Activated CD4-positive, alpha-beta T cell treated with anti-CD3 and anti-CD28 coated beads for 48 hours (primary cell): ENCODE data around the gene CDHR2.

Source experiments
- DNase-seq: peaks from one replicate; pipeline ENCODE4 v3.0.0-alpha.2; 2020

CDHR2 gene

DNA sequence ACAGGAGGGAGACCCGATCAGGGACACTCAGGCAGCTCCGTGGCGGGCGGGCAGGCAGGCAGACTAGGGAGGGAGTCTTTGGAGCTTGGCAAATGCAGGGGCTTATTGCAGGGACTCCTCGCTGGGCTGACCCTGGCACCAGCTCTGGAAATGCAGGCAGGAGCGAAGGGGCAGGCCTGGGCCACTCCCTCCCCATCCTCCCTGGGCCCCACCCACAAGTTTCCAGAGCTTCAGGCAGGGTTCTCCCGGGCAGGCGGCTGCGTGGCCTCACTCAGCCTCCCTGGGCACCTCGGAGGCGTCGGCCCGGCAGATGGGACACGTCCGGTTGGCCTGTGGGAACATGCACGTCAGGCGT lies 20.4 kb upstream of the CDHR2 start:
- DNase-seq, result no peak

DNA sequence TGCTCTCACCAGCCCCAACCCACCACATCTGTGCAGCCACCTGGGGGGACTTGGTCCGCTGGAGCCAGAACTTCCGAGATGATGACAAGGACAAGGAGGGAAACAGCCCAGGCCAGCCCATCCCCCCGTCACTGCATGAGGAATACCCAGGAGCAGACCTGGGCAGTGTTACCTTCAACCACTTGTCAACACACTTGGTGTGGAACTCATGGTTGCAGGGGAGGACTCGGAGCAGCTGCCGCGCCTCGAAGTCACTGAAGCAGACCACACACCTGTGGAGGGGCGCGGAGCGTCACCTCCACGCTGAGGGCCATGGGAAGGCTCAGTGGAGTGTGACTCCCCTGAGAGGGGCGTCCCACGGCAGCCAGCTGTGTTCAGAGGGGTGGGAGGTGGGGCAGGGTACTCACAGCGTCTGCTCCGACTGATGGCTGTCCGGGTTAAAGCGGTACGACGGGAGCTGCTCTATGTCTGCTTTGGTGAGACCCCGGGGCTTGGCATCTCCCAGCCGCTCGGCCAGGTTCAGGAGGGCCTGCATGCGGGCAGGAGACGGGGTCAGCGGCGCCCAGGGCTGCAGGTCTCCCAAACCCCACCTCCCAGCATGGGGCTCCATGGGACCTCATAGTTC lies 19.9 kb upstream of the CDHR2 start:
- DNase-seq, result no peak

DNA sequence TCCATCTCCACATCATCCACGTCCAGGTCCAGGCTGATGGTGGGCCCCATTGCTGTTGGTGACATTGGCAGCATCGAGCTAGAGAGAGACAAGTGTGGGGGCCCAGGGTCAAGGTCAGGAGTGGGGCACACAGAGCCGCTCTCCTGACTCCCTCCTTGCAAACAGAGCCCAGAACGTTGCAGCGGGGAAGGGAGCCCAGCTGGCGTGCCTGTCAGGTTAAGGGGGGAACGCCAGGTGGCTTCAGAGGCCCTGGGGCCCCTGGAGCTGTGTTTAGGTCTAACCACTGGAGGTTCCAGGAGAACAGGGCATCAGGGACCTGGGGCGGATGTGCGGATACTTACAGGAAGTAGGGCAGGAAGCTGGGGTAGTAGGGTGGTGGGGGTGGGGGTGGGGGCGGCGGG lies 19.4 kb upstream of the CDHR2 start:
- peak; percentile 51 for DNase-seq

DNA sequence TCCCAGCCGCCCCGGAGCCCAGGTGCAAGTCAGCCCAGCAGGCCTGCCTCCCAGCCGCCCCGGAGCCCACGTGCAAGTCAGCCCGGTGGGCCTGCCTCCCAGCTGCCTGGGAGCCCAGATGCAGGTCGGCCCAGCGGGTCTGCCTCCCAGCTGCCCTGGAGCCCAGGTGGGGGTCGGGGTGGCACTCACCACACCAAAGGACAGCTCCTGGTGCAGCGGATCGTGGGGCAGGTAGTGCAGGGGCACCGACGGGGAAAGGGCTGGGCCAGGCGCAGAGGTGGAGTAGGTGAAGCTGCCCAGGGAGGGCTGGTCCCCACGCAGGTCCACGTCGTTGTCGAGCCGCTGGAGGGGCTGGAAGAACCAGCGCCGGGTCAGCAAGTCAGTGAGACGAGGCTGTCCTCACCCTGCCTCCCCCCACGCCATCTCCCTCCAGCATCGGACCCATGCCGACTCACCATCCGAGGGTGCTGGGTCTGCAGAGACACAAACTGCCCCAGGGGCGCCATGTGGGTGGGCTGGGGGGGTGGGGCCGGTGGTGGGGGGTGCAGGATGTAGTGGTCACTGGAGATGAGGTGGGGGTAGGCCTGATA lies 18.7 kb upstream of the CDHR2 start:
- DNase-seq, result no peak

DNA sequence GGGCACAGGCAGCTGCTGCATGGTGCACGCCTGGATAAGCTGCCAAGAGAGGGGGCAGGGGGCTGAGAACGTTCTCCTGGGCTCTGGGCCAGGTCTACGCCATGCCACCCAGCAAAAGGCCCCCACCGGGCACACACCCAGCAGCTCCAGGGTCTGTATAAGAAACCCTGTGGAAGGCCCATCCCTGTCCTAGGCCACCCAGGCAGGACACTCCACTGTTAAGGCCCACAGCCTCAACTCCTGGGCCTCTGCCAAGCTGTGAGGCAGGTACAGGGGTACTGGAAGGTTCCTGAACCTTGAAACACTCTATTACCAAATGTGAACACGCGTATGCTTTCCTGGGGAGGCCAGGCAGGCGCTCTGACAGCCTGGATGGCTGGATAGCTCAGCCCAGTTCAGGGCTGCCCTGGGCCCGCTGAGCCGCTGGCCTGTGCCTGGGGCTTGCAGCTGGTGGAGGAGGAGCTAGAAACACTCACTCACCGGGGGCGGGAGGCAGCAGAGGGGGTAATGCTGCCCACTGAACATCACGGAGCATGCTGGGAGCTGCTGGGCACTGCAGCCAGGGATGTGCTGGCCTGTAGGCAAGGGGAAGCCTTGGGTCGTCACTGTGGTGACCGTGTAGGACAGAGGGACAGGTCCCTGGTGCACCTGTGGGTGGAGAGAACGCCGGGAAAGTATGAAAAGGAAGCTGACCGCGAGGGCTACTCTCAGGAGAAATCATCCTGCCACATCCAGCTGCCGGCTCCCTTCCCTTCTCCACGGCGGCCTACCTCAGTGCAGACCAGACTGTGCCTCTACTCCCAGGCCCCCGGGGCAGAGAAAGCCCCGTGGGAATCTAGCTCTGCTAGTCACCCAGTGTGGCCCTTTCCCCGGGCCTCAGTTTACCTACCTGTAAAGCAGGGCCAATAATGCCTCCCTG lies 17.9 kb upstream of the CDHR2 start:
- peak; percentile 48 for DNase-seq

DNA sequence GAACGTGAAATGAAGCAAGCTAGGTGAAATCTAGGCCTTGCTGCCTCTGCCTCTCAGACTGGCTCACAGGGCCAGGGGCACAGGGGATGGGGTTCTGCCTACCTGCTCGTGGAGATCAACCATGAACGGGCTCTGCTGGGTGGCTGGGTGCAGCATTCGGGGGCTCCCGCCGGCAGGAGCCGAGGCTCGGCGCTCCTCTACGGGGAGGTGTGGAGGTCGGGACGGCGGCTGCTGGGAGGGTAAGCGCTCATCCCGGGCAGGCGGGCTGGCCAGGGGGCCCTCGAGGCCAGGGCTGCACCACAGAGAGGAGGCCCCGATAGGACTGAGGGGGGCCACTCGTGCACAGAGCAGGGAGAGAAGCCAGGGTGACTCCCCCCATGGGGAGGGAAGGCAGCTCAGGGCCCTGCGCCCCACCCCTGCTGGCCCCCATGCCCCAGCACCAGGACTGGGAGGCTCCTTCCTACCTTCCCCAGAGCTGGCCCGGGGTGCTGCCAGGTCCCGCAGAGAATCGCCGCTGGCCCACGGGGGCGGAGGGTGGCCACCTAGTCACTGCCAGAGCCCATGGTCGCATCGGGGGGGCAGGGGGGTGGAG lies 17.1 kb upstream of the CDHR2 start:
- no peak for DNase-seq

DNA sequence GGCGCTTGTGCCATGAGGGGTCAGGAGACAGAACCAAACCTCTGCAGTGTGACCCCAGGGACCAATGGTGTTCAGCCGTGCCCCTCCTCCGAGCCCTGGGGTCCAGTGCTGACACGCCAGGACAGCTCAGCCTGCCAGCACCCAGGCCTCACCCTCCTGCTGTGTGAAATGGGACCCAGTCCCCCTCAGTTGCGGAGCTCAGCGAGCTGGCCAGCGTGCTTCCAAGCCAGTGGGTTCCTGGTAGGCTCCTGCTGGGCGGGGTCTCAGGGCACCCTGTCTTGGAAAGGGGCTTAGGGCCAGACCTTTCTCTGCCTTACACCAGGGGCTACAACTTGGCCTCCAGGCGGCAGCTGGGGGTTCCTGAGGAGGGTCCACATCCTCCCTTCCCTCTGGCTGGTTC lies 16.3 kb upstream of the CDHR2 start:
- DNase-seq, result no peak

DNA sequence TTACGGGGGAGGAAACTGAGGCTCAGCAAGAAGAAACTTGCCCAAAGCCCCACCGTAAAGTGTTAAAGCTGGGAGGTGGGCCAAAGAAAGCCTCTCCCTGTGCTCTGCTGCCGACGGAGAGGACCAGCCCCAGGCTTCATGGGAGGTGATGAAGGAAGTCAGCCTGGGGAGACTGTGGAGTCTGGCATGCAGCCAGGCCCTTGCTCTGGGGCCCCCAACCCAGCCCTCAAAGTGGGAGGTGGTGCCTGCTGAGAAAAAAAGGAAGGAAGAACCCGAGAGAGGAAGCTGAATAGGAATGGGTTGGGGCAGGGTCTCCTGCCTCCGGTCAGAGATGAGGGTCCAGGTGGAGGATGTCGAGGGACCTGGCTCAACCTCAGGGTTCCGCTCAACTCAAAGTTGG lies 15.8 kb upstream of the CDHR2 start:
- no peak for DNase-seq

DNA sequence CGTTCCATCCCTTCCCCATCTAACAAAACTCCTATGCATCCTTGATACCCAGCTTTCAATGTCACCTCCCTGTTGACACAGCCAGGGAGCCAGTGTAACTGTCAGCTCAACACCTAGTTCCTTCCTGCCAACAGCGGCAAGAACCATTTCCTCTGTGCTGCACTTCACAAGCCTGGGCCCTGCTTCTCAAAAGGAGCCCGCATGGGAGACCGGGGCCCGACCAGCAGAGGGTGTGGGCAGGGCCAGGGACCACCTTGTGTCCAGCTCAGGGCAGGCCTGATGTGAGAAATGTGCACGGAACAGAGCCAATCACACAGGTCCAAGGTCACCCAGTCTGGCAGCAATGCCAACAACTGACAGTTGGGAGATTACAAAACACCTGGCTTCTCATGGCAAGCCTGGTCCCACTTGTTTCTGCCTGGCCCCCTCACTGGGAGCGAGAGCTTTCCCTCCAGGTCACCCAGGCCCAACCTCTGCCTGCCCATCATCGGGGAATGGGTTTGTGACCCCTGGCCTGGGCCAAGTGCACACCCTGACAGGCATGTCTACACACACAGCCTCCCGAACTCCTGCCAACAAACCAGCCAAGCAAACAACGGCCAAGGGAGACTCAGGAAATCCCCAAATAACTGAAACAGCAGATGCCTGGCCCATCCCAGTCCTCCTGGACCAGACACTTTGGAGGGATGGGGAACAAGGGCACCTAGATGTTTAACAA lies 15.1 kb upstream of the CDHR2 start:
- DNase-seq, result peak; percentile 52

DNA sequence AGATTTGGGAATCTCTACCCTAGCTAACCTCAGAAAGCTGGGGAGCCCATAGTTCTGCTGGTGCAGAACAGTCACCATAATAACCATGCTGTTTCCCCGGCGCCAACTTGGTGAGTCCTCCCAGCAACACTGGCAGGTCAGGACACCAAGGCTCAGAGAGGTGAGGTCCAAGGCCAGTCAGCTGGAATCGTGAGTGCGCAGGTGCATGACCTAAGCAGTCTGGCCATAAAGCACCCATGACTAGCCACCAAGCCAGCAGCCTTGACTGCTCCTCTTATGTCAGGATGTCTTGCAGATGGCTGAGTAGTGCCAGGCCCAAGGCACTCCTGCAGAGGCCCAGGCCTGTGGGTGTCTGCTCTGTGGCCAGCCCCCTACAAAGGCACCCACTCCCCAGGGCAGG lies 14.5 kb upstream of the CDHR2 start:
- DNase-seq, result no peak

DNA sequence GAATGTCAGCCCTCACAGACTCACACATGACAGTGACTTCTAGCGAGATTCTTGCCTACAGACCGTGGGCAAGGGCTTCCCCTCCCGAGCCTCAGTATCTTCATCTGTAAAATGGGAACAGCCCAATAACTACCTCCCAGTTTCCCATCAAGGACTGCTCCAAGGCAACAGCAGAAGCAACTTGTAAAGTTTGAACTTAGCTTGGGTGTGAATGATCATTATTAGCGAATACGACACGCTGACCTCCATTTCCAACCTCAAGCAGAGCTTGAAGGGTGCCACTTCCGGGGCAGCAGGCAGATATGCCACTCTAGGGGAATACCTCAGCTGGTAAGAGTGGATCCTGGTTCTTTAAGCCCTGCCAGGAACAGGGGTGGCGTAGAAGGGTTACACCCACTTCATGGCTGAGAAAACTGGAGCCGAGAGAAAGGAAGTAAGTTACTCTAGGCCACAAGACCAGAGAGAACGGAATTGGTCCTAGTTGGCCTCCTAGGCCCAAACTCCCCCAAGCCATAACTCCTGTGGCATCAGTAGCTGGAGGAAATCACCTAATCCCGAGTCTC lies 14.0 kb upstream of the CDHR2 start:
- DNase-seq, result peak; percentile 44

DNA sequence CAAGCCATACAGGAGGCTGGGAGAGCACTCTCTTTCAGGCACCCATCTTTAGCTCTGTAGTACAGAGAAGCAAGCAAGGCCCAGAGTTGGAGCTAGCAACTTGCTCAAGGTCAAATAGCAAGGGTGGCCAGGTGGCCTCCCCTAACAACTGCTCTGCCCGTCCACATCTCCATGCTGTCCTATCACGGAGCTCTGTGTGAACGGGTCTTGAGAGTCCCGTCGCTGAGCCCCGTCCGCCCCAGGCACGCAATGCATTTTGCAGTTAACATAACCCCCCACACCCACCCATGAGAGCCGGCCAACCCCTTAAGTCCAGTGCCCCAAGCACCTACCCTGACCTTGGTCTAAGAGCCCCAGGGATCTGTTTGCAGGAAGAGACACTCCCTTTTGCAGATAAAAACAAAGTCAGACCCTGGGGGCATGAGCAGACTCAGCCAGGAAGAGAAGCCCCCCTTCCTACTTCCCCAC lies 13.4 kb upstream of the CDHR2 start:
- DNase-seq, result peak; percentile 38

DNA sequence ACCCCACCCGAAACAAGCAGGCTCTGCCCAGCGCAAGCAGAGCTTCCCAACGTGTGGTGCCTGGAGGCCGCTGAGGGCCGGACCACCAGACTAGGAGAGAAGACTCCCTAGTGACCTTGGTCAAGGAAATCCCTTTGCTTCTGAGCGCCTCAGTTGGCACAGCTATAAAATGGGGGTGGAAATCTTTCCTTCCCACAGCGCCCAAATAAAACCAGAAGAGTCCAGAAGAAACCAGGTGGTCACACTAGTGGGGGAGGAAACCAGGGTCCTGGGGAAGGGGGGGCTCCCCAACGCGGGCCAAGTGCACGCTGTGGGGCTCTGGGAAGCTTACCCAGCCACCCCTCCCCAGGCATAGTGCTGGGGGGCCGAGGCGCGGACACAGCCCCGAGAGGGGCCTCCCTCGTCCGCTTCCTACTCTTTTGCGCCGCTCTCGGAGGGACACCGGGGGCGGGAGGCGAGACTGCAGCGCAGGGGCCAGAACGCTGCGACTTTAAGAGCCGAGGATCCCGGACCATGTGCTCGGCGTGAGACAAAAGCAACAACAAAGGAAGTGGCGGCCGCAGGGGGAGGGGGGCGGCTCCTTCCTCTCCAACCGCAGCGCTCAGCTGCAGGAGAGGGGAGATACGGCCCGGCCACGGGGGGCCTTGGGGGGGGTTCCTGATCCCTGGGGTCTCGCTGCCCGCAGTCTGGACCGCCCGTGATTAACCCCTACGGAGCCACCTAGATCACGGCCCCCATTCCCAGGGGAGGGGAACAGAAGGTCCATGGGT lies 12.8 kb upstream of the CDHR2 start:
- peak; percentile 86 for DNase-seq

DNA sequence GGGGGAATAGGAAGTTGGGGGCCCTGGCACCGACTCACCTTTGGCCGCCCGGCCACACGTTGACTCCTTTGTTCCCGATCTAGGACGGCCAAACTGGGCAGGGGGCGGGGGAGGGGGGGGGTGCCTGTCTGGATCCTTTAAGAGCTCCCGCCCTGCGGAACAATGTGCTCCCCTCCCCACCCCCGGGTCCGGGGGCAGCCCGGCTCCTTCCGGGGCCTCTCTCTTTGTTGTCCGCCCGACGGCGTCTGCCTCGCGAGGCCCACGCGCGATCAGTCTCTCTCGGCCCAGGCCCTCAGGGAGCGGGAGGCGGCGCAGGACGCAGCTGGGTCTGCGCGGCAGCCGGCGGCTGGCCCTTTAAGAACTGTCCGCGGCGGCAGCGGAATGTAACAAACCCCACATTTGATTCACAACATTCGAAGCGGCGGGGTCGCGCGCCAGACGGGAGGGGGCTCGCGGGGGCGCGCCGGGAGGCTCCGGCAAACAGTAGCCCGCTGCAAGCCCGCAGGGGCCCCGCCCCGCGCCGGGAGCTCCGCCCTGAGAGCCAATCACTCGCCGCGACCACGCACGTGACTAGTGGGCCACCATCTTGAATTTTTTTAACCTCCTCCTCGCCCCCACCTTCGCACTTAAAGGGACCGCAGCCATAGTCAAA lies 12.1 kb upstream of the CDHR2 start, which contains the start of gene RNF44:
RNF44 (minus strand) TSS at position 501 of the 652 bp plus-strand sequence. CDS start 4,930 bp downstream, outside the sequence.
- DNase-seq, result peak; percentile 99

DNA sequence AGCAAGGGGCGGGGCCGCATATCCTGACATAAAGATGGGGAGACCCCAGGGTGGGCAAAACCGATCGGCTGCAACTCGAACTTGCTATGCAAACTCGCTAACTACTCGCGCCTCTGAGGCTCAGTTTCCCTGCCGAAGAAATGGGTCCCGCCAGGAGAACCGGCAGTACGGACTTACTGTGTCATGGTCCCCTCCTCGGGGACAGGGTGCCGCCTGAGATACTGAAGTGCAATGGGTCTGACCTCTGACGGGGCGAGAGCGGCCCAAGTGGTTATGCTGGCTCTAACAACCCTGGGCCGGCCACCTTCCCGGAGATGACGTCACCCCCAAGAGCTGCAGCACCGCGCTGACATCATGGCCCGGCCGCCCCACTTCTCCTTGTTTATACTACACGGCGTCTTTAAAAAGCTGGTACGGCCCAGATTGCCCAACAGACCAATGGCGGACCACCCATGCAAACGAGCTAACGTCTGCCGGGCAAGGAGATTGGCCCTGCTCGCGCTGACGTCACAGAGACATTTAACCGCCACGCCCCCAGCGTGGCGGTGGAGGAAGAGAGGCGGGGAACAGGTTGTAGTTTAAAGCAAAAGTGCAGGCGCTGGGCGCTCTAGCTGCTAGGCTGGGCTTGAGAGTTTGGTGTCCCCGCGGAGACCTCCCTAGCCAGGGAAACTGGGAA lies 11.4 kb upstream of the CDHR2 start:
- peak; percentile 98 for DNase-seq

DNA sequence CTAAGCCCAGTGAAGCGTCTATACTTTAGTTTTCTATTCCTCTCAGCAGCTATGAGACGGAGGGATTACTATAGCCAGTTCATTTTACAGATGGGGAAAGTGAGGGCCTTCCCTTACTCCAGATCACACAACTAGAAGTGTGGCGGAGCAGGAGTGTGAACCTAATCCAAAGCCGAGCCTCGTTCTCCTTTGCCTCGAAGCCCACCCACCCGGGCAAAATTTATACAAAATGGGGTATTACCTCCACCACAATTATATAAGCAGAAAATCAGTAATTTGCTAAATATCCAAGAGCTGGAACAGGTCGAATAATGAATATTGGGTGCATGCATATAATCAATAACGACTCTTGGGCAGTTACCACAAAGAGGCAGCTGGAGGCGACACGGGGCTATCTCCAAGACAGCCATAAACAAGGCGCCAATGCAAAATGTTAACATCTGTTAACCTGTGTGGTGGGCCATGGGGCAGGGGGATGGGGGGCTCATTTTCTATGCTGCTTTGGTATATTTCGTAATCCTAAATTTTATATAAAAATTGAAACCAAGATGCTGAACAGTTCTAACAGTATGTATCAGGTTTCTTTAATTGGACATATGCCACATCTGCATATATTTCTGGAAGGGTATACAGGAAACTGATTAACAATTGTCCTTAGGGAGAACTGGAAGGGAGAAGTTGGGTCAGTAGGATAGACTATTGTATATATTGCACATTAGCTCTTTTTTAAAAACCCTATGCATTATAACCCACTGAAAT lies 10.7 kb upstream of the CDHR2 start:
- no peak for DNase-seq

DNA sequence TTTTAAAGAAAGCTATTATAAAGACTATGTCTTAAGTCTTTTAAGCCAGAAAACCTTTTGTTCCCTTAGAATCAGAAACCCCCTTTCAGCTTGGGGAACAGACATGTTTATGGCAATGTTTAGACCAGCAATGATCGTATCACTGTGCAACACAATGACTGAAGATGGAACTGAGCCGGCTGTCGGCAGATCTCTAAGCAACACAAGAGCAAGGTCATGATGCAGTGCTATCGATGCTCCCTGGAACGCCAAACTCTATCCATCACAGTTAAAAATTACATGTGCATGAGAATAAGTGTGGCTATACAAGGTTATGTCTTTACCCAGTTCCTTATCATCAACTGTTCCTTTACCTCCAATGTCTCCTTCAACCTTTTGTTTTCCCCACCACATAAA lies 10.2 kb upstream of the CDHR2 start:
- no peak for DNase-seq

DNA sequence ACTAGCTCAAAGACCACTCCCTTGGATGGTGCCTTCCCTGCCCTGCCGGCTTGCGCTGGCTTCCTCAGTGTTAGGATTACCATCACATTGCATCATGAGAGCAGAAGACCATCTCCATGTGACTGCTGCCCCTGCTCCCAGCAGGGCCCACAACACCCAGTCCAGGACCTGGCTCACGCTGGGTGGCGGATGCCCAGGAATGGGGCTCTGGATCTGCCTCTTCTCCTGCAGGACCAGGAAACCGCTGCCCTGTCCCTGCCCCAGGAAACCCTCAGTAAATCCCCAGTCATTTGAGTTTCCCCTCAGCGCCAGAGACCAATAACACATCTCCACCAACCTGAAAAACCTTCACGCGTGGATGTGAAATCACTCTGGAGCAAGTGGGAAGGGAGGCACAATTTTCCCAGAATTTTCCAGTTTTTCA lies 8.7 kb upstream of the CDHR2 start:
- no peak for DNase-seq

DNA sequence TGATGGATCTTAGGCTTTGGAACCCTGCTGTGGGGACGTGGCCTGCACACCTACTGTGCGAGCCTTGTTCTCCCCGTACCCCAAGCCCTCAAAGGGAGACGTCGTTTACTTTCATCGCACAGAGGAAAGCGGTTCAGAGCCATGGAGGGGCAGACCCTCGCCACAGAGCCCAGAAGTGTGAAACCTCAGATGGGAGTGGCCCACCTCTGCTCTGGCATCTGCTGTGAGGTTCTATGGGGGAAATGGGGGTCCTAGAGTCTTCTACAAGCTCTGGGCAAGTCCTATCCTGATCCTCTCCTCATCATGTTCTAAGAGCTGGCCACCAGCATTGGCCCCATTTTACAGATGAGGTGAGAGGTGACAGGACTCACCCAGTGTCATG lies 8.2 kb upstream of the CDHR2 start:
- no peak for DNase-seq
